ENCODE measurements around the gene OR52A1.

The OR52A1 gene

GRCh38 chr11:5131584-5132335 is 22.8 kb downstream of the OR52A1 start:
- DNase-seq (ENCODE audit: low spot score) = no peak

GRCh38 chr11:5129457-5129877 is 25.1 kb downstream of the OR52A1 start:
- no peak for DNase-seq (ENCODE audit: low spot score)

- no peak for DNase-seq (ENCODE audit: low spot score)
Measured at GRCh38 chr11:5124891-5125620, 29.5 kb downstream of the OR52A1 start.

GRCh38 chr11:5123802-5124521 is 30.6 kb downstream of the OR52A1 start:
- peak; percentile 39 for DNase-seq (ENCODE audit: low spot score)

GRCh38 chr11:5118893-5119292 is 35.7 kb downstream of the OR52A1 start:
- DNase-seq (ENCODE audit: low spot score) = no peak

GRCh38 chr11:5117588-5117987 is 37.0 kb downstream of the OR52A1 start:
- DNase-seq (ENCODE audit: low spot score) = no peak

GRCh38 chr11:5115339-5115738 is 39.2 kb downstream of the OR52A1 start:
- no peak for DNase-seq (ENCODE audit: low spot score)

GRCh38 chr11:5107285-5107684 is 47.3 kb downstream of the OR52A1 start:
- no peak for DNase-seq (ENCODE audit: low spot score)

- DNase-seq (ENCODE audit: low spot score) = no peak
Measured at GRCh38 chr11:5103066-5103465, 51.5 kb downstream of the OR52A1 start.

GRCh38 chr11:5102246-5102645 is 52.3 kb downstream of the OR52A1 start:
- no peak for DNase-seq (ENCODE audit: low spot score)

- no peak for DNase-seq (ENCODE audit: low spot score)
Measured at GRCh38 chr11:5096011-5096410, 58.5 kb downstream of the OR52A1 start.

All from CD4-positive, alpha-beta T cell treated with Interleukin-2 at 100 ng/mL for 4 hours (primary cell).